Measurements from ENCODE around the gene RETREG1.

DNA sequence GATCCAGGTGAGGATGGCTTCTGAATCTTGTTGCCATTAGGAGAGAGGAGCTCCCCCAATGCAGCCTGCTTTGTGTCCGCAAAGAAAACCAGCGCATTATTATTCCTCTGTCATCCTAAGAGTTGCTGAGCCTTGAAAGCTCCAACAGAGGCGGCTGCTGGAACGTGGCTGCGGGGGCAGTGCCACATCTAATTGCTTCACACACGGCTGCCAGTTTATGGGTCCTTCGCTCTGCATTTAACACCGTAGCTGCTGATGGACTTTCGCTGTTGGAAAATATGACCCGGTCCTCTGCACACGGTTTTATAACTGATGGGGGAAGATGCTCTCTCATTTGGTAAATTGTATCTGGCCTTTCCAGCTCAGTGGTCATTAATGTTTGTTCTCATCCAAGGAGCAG, 189.2 kb downstream of the RETREG1 start:
- TF ChIP-seq CTCF (IDR thresholded peaks at IDR 0.05): no peak
- no peak for TF ChIP-seq POLR2A (IDR thresholded peaks at IDR 0.05)

Measured in lower leg skin (tissue), 3 donors.